ENCODE results near the gene KLF4. TPM values are rescaled to one million over a fixed set of nuclear protein-coding genes. Genes with fewer than 3 reads are reported as not detected.
A peak's percentile ranks its signal among the peaks of the same experiment; 100 is the strongest.

The KLF4 gene
- total RNA-seq, 1 donor from 2014 or later: 59.0 TPM

DNA sequence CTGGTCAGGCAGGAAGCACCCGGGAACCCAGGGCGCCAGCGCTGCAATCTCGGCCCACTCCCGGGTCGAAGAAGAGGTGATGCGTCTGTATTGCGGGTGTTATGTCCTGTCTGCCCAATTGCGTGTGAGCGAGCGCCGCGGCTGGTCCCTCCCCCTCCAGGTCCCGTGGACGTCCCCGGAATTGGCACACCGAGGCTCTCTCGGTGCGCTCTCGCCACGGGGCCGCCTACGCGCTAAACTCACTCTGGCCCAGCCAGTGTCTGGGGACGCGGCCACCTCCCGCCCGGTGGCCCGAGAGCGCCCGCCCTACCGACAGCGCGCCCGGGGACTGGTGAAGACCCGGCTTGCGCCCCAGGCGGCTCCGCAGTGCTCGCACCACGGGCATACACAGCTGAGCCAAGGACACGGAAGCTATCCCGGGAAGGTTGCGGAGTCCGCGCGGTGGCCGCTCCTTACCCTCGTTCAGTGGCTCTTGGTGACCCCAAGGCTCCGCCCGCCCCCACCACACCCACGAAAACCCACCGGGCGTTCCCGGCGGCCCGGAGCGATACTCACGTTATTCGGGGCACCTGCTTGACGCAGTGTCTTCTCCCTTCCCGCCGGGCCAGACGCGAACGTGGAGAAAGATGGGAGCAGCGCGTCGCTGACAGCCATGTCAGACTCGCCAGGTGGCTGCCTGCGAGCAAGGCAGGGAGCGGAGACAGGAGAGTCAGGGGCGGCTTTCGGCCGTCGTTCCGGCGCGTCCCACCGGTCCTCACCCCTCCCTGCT is 1.0 kb downstream of the KLF4 start:
- DNase-seq (ENCODE audit: low spot score): peak; percentile 62

DNA sequence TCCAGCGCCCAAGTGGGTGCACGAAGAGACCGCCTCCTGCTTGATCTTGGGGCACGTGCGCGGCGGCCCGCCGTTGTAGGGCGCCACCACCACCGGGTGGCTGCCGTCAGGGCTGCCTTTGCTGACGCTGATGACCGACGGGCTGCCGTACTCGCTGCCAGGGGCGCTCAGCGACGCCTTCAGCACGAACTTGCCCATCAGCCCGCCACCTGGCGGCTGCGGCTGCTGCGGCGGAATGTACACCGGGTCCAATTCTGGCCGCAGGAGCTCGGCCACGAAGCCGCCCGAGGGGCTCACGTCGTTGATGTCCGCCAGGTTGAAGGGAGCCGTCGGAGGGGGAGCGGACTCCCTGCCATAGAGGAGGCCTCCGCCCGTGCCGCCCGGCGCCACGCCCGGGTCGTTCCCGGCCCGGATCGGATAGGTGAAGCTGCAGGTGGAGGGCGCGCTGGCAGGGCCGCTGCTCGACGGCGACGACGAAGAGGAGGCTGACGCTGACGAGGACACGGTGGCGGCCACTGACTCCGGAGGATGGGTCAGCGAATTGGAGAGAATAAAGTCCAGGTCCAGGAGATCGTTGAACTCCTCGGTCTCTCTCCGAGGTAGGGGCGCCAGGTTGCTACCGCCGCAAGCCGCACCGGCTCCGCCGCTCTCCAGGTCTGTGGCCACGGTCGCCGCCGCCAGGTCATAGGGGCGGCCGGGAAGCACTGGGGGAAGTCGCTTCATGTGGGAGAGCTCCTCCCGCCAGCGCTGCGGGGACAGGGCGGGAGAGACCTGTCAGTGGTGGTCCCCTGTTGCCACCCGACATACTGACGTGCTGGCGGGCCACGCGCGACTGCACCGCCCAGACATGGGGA is 1.8 kb downstream of the KLF4 start:
- peak; percentile 68 for DNase-seq (ENCODE audit: low spot score)

DNA sequence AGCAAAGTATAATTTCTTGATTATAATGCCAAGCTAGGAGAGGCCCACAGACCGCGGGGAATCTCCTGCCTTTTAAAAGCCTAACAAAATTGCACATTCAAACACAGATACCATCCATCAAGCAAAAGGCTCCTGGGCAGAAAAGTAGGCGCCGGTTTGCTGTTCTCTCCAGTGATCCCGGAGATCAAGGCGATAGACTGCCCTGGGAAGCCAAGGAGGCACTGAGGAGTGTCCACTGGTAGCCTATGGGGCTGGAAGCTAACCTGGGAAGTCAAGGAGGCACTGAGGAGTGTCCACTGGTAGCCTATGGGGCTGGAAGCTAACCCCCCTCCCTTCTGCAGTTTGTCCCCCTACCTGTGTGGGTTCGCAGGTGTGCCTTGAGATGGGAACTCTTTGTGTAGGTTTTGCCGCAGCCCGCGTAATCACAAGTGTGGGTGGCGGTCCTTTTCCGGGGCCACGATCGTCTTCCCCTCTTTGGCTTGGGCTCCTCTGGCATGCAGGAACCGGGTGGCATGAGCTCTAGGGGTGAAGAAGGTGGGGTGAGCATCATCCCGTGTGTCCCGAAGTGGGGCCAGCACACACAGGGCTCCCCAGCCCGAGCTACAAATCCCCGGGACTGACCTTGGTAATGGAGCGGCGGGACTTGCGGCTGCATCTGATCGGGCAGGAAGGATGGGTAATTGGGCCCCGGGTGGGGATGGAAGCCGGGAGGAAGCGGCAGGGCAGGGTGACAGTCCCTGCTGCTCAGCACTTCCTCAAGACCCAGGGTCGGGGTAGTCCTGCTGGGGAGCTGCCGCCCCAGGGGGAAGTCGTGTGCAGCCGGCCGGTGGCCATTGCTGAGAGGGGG is 2.7 kb downstream of the KLF4 start:
- no peak for DNase-seq (ENCODE audit: low spot score)

DNA sequence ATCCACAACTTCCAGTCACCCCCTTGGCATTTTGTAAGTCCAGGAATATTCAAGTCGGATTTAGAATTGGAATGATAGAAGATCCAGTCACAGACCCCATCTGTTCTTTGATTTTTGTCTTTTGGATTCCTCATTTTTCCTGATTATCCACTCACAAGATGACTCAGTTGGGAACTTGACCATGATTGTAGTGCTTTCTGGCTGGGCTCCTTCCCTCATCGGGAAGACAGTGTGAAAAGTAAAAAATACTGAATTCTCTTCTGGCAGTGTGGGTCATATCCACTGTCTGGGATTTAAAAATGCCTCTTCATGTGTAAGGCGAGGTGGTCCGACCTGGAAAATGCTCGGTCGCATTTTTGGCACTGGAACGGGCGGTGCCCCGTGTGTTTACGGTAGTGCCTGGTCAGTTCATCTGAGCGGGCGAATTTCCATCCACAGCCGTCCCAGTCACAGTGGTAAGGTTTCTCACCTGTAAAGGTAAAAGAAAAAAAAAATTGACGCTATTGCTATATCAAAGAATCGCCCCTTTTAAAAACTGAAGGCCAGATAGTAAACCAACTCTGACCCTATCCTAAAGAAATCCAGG is 4.0 kb downstream of the KLF4 start:
- no peak for DNase-seq (ENCODE audit: low spot score)

DNA sequence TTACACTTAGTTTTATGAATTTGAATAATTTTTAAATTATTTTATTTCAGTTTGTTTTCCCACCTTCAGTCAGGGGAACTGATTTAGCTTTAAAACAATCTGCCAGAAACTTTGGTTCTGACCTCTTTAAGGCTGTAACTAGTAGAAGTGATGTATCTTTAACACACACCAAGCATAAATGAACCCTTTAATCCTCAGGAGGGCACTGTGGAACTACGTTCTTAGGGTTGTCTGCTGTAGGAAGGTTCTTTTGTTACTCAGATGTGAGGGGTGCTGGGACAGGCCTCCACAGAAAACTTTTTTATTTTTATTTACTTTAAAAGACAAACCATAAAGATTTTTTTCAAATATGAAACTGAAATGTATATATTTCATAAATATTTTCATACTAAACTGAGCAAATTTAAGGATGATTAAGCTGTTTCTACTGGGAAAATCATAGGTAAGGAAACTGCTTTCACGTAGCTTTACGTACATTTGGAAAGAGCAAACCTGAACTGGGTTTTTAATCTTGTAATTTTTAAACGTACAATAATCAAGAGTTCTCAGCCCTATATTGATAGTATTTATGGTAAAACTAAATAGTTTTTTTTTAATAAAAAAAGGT is 5.3 kb downstream of the KLF4 start:
- DNase-seq (ENCODE audit: low spot score): peak; percentile 86

DNA sequence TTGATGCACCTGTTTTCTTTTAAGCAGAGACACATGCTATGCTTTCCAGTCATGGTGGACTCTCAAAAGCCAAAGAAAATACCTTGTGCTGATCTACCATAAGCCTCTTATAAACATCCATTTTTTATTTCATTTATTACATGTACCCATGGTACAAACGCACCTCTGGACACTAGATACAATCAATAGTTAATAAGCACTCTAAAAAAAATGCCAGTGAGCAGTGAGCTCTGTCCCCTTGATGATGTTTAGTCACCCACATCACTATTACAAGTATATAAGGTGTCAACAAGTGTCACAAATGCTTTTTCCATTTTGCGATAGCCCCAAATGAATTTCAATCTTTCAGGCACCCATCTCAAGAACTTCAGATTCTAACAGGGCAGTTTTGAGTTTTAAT is 5.9 kb downstream of the KLF4 start:
- DNase-seq (ENCODE audit: low spot score): no peak

DNA sequence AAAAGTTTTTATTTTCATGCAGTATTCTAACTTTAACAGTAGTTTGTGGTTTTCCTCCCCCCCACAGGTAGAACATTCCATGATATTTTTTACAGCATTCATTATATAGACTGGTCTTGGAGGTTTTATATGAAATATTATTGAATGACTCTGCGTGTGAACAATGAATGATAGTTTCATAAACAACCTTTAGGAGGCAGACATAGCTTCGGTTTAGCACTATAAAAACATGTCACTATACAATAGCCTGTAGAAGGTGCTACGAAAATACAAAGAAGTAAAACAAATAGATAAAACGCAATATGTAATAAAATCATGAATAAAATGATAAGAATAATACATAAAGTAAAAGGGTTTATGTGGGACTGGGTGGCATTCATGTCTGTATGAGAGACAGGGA is 8.5 kb downstream of the KLF4 start:
- no peak for DNase-seq (ENCODE audit: low spot score)

DNA sequence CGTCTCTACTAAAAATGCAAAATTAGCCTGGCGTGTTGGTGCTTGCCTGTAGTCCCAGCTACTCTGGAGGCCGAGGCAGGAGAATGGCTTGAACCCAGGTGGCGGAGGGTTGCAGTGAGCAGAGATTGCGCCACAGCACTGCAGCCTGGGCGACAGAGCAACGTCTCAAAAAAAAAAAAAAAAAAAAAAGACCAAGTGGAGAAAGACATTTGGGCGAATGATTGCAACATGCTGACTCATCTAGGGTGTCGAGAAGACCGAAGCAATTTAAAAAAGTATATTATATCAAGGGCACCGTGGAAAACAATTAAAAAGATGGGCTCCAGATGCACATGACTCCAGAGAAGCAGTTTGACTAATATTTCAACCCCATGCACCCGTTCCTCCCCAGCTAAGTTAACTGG is 9.2 kb downstream of the KLF4 start:
- DNase-seq (ENCODE audit: low spot score): no peak

DNA sequence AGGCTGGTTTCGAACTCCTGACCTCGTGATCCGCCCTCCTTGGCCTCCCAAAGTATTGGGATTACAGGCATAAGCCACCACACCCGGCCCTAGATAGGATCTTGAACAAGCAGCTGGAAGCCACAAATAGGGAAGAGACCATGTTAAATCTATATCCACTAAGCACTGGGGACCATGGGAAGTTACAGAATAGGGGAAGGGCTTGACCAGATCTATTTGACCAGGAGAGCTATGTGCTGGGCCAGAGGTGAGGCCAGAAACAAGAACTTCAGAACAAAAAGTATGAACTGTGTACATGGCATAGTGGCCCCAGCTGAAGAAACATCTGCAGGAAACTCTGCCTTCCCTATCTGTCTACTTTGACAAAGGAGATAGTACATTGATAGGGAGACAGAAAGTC is 10.8 kb downstream of the KLF4 start:
- DNase-seq (ENCODE audit: low spot score): no peak

DNA sequence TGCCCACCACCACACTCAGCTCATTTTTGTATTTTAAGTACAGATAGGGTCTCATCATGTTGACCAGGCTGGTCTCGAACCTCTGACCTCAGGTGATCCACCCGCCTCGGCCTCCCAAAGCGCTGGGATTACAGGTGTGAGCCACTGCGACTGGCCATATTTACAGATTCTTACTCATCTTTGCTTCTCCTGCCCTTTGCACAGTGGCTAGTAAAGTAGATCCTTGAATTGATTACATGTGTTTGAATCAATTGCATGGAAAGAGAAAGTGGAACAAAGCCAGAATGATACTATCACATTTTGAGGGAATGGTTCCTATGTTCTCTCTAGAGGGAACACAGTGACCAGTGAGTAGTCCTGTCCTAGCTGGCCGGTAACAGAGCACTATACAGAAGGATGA is 15.4 kb downstream of the KLF4 start:
- DNase-seq (ENCODE audit: low spot score): no peak

DNA sequence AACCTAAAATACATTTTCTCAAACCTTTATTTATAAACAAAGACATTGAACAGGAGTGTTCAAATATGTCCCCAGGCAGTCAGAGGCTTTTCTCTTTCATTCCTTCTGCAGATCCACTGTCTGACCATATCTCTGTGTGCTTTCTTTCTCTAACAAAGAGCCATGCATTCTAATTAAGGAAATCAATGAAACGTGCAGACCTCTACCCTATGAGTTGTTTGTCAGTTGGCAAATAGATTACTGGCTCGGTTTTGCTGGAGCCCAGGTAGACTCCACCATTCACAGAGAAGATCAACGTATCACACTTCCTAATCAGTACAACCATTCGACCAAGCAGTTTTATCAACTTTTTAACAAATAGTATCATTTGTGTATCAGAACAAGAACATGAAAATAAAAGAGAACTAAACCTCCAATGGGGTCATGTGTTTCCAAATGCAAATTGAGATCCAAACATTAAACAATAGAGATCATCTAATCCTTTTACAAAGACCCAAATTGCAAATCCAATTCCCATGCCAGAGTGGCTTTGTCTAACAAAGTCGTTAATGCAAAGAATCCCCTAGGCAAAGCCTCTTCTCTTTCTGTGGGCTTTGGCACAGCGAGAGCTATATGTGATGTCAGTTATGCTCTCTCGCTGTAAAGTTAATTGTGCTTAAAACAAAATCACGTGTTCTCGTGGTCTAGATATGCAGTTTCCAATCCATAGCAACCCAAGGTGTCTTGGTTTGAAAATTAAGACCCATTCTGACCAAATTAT is 16.8 kb downstream of the KLF4 start:
- DNase-seq (ENCODE audit: low spot score): no peak

DNA sequence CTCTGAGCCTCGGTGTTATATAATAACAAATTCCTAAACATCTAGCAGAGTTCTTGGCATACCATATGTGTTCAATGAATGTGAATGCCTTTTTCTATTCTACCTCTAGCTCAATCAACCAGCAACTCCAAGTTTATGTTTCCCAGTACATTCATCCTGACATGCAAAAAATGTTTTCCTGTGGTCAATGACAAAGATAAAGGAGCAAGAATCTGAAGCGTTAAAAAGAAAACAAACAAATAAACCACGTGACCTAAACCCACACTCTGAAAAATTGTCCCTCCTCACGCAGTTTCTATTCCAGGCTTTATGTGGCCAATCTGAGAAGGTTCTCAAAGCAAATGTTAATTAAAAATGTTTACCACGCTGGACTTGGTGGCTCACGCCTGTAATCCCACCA is 18.0 kb downstream of the KLF4 start:
- no peak for DNase-seq (ENCODE audit: low spot score)

DNA sequence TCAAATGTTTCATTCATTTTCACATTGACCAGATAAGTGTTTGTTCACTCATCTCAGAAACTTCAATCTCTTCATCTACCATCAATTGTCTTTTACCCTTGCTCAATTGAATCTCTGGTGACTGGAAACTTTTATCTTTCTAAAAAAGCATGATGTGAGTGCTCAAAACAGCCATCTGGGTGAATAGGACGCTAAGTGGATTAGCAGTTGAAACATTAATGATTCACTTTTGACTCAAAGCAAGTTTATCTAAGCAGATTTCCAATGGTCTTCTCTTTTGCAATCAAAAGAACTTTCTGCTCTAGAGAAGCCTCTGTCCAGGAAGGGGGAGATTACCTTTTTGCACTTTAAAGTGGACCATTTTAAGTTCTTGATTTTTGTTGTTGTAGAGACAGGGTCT is 22.2 kb downstream of the KLF4 start:
- no peak for DNase-seq (ENCODE audit: low spot score)

DNA sequence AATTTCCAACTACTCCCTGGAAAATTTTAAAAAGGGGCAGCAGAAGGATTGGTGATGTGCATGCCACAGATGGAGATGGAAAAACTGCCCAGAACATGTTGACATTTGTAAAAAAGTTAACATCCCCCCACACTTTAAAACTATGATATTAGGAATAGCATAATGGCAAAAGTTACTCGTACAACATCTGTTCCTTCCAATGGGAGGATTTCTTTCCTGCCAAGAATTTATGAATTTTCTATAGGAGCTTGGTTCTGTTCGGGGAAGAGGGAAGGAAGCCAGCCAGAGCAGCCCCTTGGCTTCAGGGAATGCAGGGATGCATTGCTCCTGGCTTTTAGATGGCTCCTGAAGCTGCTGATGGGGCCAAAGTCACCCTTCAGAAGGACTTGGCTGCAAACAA is 22.7 kb downstream of the KLF4 start:
- peak; percentile 9 for DNase-seq (ENCODE audit: low spot score)

DNA sequence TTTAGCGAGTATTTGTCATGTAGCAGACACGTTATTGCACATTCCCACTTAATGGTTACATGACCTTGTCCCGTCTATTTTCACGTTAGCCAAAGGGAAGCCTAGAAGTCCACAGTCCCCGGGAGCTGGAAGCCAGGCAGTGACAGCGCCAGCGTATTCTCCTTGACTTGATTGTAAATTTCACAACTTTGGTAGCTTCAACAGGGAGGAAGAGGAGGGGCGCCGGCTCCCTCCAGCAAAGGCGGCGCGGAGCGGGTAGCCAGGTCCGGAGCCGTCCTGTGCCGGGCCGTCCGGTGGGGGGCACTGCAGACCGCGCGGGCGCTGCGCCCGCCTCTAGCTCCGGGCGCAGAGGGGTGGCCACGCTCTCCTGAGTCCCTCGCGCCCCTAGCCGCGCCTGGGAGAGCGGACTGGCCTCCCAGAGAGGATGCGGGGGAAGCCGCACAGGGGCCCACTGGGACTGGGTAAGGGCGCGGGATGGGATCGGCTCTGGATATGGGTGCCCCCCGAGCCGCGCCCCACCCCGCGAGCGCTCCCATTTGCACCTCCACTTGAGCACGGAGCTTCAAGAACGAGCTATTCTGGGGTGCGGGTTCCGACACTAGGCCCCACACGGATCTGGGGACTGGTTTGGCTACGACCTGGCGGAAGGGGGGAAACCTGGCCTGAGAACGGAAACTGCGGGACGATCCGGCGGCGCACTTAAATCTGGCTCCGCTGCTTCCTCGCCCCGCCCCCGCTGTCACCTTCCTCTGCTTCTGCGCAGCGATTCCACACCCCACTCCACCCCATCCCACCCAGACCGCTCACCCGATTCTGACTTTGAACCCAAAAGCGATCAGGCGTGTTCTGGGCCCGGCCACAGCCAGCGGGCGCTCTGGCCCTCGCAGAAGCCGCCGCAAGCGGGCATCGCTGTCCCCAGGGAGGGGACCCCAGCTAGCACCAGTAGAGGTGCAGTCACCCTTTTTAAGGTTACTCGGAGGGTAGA is 23.8 kb downstream of the KLF4 start:
- peak; percentile 59 for DNase-seq (ENCODE audit: low spot score)

DNA sequence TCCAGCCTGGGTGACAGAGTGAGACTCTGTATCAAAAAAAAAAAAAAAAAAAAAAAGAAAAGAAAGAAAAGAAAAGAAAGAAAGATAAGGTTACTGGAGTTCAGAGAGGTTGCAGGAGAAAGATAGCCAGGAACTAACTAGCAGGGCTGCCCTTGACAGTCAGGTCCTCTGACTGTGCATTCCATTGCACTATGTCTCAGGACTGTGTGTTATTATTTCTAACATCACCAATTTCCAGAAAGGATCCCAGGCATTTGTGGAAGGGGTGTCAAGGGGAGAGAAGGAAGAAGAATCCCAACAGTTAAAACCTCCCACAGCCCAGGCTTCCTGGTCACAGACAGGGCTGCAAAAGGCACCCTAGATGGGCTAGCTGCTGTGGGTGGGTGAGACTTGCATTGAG is 25.1 kb downstream of the KLF4 start:
- no peak for DNase-seq (ENCODE audit: low spot score)

DNA sequence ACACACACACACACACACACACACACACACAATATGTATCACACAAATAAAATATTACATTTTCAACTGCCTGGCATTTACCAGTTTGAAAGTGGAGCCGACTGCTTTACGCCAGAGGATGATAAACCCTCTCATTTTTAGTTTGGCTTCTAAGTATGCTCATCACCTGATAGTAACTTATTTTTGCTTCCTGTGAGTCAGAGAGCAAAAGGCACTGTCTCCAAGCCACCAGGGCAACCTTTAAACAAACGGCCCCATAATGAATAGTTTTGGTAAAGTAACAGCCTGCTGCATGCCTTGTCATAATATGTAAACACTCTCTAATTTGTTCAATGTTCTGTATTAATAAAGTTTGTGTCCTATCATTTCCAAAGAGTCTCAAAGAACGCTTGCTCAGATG is 26.9 kb downstream of the KLF4 start:
- no peak for DNase-seq (ENCODE audit: low spot score)

DNA sequence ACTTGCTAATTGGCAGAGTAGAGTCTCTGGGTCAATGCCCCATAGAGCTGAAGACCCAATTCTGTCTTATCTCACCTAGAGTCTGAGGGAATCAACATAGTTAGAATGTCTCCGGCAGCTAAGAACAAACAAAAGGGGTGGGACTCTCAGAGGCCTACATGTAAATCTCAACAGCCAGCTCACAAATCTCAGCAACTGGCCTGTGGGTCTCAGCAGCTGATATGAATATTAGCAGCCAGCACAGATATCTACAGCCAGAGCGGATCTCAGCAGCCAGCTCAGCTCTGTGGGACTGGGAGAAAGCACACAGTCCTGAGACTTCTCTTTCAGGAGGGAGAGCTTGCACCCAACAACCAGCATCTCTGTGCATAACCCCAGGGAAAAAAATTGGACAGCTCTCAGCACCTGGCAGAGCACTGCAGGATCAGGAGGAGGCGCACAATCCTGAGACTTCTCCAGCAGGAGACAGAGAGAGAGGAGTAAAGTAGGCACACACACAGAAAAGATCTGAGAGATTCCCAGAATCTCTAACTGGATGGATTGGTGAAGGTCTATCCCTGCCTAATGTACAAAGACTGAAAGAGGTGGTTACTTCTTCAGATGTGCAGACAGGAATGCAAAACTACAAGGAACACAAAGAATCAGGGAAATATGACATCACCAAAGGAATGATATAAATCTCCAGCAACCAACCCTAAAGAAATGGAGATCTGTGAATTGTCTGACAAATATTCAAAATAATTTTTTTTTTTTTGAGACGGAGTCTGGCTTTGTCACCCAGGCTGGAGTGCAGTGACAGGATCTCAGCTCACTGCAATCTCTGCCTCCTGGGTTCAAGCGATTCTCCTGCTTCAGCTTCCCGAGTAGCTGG is 29.2 kb downstream of the KLF4 start:
- DNase-seq (ENCODE audit: low spot score): no peak
